Measurements from ENCODE around the gene C16orf46.

GRCh38 chr16:81123092-81123852 lies 46.2 kb upstream of the C16orf46 start:
- TF ChIP-seq TAF1 (IDR thresholded peaks at IDR 0.05; ENCODE audit: borderline replicate concordance, low read depth, low read length) (no peak), SMC3 (IDR thresholded peaks at IDR 0.05; ENCODE audit: low read depth, low read length) (no peak), CTCF (IDR thresholded peaks at IDR 0.05) (no peak)

All from SK-N-SH (cell line).